HG02938 (cell line): ENCODE results near the gene FLVCR1.
A peak's percentile ranks its signal among the peaks of the same experiment; 100 is the strongest.

Source experiments
- ATAC-seq: cut with Tn5 transposase; IDR thresholded peaks from one replicate; pipeline ENCODE4 v1.9.1; 2021; ENCODE audit warnings: mild to moderate bottlenecking, moderate library complexity; ENCODE audit not compliant: unreplicated experiment

FLVCR1 gene

DNA sequence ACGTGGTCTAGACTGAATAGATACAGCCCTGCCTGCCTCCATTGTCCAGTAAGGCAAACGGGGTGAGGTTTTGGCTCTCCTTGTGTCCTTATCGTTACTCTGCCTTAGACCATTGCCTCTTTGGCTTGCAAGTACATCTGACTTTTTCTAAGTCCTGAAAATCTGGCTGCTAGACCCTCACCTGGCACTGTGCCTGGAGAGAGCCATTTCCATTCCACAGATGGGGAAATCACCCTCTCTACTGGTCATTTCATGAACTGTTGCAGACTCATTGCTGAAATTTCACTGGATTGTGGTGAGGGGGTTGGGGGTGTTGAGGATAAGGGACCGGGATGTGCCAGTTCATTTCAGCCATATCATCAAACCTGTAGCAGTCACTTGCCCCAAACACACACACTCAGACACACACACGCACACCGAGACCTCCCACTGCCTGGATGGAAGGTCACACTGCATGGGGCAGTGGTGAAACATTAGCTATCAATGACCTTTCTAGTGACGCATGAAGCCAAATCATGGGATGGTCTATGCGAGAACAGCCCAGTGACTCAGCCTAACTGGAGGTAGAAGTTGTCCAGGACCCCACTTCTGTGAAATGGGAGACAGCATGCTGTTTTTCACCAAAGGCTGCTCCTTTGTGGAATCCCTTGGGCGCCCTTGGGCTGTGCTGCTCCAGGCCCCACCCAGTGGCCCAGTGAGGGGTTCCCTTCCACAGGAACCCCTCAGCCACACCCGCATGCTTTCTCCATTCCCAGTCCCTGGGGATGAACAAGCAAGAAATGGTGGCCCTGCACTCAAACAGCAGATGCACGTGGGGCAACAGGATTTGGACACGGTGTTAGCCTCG lies 57.4 kb downstream of the FLVCR1 start:
- ATAC-seq, result no peak

DNA sequence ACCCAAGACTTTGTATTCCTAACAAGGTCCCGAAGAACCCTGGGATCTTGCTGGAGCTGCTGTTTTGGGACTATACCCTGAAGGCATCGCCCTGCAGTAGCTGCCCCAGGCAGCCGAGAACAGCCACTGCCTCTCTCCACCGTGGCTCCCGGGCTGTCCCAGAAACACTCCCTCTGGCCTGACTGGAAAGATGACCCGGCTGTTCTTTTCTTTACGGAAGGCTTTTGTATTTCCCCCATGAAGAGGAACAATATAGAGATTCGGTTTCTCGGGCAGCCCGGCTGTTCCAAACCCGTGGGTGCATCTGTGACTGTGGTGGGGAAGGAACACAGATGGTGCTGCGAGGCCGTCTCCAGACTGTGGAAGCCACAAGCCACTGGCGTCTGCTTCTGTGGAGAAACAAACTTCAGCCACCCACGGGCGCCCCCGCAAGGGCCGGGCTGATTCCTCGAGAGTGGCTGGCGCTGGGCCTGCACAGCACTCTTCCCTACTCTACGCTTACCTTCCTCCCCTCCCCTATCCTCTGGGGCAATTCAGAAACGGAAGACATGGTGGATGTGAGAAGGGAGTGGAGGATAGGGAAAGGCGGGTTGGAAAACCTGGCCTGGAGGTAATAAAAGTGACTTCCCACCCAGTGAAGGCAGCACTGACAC lies 58.5 kb downstream of the FLVCR1 start:
- ATAC-seq, result no peak

DNA sequence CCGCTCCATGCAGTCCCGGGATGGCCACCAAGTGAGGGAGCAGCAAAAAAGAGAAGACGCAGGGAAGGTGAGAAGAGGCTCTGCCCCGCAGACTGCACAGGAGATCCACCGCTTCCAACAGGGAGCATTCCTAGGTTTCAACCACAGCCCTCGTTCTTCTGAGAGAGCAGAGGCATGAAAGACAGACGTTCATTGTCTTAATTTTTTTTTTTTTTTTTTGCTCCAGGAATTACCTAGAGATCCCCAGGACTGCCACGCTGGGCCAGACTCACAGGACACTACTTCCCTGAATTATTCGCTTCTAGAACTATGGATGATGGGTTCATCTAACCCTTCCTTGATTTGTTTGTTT lies 59.0 kb downstream of the FLVCR1 start:
- no peak for ATAC-seq

DNA sequence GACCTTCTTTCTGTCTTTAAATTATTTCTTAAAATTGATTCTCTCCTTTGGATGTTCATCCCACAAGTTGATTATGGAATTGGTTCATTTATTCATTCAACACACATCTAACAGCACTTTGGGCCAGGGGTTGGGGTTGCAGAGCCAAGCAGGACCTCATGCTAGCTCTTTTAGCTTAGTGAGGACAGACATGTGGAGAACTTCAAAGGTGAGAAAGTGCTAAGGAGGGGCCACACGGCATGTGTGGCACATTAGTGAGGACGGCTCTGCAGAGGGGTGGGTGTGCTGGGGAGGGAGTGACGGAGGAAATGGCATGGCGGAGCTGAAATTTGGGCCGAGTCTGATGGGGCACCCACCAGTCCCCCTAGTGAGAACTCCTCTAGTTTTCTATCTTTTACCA lies 59.8 kb downstream of the FLVCR1 start:
- no peak for ATAC-seq

DNA sequence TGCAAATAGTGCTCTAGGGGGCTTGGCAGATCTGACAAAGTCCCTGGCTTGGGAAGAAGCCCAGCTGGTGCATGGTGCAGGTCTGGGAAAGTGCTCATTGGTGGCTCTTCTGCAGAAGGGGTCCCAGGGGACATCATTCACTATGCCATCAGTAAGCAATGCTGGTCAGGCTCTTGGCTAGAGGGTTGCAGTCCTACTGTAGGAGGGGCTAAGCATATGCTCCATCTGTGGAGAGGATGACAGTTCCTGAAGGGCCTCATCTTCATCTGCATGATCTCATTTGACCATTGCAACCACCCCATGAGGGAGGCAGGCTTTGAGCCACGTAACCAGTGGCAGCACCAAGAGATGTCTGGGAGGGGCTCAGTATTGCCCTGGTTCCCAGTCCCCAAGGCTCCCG lies 60.7 kb downstream of the FLVCR1 start:
- ATAC-seq, result no peak

DNA sequence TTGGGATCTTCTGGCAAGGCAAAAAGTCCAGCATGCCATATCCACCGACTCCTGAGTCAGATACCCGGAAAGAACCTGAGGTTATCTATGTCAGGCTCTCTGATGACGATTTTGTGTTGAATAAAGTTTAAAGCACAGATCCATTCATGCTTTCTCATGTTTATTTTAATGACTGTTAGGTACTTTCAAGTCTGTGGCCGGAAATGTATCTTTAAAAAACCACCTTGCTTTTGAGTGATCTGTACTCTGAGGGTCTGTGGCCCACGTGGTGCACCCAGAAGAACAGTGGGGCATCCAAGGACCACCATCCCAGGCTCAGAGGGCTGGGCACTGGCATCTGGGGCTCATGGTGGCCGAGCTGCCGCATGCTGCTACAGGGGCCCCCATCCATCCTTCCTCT lies 62.2 kb downstream of the FLVCR1 start:
- peak; percentile 58 for ATAC-seq

DNA sequence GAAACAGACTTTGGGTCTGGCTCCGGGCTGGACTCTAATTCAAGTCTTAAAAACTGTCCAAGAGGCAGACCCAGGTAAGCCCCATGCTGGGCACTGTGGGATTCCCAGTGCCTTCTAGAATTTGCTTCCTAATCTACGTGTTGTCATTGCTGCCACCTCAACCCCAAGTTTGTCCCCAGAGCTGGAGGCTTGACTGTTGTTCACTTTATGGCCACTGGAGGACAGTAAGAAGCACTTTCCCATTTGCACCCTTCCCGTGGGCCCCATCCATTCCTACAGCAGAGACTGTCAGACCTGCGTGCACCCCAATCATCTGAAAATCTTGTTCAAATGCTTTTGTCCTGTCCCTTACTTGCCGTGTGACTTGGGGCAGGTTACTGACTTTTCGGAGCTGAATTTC lies 62.8 kb downstream of the FLVCR1 start:
- ATAC-seq, result no peak

DNA sequence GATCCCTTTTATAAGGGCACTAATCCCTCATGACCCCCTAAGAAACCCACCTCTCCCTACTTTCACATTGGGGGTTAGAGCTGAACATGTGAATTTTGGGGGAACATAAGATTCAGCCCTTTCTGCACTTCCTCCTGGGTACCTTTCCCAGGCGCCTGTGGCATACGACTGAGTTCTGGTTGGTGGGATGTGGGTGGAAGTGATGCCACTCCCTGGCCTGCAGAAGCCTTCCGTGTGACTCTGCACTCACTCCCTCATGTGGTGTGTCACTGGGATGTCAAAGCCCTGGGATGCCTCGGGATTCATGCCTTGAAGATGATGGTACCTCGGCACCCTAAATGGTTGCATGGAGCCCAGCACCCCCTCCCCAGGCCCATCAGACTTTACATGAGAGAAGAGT lies 63.9 kb downstream of the FLVCR1 start:
- no peak for ATAC-seq

DNA sequence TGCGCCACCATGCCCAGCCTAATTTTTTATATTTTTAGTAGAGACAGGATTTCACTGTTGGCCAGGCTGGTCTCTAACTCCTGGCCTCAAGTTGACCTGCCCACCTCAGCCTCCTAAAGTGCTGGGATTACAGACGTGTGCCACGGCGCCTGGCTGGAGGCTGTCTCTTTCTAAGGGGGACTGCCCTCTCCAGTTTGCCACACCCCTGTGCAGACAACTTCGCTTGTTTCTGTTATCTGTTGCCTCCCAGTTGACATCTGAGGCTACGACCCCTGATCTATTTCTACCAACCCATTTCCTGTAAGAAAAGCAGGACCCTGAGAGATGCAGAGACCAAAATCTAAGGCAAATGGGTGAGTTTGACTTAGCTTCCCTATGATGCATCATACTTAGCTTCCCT lies 68.3 kb downstream of the FLVCR1 start:
- no peak for ATAC-seq

DNA sequence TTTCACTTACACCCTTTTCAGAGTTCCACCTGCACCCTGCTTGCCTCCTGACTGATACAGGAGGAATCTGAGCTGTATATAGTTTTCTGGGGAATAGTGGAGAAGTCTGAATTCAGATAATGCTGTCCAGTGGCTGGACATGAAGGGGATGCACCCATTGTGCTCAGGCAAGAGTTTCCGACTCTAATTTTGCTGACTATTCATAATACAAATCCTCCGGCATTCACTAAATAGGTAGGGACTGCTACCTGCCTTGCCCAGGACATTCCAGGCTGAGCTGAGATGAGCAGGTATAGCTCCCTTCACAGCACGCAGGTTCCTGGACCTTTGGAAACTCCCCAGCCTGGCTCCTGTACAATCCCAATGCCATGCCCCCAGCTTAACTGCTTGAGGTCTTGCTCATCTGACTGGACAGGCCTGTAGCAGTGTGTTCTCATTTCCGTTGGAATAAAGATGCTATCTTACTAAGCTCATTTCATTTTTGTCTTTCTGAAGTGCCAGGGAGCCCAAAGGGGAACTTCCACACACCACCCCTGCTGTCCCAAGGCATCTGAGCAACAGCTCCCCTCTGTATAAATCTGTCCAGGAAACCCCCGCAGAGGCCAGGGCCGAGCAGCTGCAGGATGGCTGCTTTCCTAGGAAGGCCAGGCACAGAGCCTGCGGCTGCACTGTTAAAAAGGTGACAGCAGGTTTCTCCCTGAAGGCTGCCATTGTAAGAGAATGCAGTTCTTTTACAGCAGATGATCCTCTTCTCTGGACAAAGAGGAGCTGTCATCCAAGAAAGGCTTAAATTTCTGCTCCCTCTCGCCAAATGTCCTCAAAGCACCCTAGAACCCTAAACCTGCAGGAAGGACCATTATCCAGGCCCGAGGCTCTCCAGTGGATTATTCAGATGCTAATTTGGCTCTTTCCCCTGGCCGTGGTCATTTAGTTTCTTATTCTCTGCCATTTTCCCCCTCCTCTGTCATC lies 70.5 kb downstream of the FLVCR1 start:
- peak; percentile 48 for ATAC-seq

DNA sequence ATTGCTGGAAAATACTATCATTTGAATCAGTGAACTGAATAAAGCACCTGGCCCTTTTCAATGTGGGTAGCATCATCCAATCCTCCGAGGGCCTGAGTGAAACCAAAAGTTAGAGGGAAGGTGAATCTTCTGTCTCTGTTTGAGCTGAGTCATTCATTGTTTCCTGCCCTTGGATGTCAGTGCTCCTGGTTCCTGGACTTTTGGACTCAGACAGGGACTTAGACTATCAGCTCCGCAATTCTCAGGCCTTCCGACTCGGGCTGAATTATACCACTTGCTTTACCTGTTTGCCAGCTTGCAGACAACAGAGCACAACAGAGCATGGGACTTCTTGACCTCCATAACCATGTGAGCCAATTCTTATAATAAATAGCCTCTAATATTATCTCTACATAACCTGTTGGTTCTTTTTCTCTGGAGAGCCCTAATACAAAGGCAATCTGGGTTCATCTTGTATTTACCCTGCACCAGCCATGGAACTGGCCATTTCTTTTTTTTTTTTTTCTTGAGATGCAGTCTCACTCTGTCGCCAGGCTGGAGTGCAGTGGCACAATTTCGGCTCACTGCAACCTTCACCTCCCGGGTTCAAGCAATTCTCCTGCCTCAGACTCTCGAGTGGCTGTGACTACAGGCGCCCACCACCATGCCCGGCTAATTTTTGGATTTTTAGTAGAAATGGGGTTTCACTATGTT lies 73.1 kb downstream of the FLVCR1 start:
- ATAC-seq, result peak; percentile 54

DNA sequence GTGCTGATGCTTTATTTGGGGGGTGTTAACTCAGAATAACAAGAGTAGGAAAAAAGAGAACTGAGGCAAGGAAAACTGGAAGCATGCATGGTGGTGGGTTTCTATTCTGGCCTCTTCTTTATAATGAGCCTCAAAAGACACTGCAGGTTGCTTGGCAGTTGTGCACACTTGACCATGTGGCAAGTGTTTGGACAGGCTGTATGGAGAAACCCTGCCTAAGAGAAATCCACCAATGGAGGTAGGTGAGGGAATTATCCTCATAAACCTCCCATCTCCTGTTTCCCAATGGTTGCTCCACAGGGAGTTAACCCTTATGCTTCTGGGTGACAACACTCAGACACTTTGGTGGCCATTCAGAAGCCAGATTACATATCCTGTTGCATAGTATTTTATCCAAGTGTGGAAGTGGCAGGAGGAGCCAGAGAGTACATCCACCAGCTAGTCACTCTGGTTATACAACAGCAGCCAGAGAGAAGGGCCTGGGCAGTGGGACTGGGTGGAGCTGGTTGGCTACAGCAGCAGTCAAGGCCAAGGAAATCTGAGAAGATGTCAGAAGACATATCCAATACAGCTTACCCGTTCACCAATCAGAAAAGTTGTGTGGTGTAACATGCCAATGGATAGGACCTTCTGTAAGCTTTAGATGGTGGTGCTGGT lies 75.9 kb downstream of the FLVCR1 start:
- ATAC-seq, result no peak

DNA sequence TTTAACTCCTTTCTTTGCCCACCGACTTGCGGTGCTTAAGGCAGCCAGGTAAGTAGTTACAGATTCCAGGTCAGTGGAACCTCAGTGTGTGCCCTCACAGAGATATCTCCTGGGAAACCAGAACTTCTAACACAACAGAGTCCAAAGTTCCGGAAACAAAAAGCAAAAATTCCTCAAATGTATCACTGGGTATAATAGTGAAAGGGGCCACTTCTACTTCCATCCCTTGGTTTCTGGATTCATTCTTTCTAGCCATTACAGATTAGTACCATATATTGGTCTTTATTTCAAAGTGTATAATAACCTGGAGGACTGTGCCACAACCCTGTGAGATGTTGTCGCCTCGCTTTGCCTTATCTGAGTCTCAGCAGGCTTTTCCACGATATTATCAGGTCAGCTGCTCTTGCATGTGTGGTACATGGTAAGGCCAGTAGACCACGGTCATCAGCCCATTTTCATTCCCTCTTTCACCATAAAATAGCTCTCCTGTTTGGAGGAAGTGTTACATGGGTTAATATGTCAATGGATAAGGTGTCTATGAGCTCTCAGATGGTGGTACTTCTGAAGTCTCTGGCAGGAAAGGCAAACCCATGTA lies 77.4 kb downstream of the FLVCR1 start:
- ATAC-seq, result no peak

DNA sequence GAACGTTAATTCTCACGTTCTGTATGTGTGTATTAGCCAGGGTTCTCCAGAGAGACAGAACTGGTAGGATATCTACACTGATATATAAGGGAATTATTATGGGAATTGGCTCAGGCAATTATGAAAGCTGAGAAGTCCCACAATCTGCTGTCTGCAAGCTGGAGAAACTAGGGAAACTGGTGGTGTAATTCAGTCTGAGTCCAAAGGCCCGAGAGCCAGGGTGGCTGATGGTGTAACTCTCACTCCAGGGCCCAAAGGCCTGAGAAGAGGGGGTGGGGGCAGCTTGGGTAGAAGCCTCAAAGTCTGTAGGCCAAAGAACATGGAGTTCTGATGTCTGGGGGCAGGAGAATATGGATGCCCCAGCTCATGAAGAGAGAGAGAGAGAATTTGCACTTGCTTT lies 79.0 kb downstream of the FLVCR1 start:
- no peak for ATAC-seq

DNA sequence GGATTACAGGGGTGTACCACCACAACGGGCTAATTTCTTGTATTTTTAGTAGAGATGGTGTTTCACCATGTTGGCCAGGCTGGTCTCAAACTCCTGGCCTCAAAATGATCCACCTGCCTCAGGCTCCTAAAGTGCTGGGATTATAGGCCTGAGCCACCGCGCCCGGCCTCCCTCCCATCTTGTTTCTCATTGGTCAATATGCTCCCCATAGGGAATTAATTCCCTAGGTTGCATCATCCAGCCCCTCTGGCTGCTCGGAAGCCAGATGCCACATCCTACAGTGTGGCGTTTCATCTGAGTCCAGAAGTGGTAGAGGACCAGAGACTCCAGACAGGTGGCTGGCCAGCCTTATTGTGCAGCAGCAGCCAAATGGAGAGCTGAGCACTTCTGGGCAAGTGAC lies 80.8 kb downstream of the FLVCR1 start:
- no peak for ATAC-seq

DNA sequence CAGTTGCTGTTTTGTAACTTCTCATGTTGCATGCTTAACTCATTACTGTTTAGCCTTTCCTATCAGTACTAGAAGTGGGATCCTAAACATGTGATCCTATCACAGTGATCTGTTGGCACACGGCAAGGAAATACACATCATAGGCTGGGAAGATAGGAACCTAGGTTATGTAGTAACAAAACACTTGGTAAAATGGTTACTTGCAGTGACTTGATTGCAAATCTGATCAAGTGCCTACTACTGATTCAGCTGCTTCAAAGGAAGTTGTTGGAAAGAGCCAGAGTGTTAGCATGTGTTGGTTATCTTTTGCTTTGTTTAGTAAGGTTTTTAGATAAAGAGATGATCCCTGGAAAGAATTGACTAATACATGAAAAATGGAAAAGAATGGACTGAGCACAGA lies 83.4 kb downstream of the FLVCR1 start:
- ATAC-seq, result no peak

DNA sequence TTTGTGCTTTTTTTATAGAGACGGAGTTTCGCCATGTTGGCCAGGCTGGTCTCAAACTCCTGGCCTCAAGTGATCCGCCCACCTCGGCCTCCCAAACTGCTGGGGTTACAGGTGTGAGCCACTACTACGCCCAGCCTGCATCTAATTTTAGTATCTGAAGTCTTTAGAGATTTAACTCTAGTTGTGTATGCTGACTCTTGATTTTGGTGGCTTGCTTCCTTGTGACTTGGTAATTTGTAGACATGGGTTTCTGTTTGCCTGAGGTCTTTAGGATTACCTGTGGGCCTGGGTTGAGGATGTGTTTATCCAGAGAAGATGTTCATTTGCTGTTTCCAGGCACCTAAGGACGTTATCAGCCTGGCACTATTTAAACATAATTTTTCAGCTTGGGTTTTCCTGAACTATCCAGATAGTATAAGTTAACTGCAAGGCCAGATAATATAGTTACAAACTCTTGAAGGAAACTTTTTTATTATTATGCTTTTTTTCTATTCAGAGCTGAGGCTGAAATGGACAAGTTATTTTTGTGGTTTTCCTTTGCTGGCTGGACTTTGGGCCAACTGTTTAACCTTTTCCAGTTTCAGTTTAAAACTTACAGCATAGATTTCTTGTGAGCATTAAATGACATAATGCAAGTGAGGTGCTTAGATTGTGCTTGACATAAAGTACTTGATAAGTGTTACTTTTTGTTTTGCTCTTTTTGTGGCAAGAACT lies 84.8 kb downstream of the FLVCR1 start:
- ATAC-seq, result no peak

DNA sequence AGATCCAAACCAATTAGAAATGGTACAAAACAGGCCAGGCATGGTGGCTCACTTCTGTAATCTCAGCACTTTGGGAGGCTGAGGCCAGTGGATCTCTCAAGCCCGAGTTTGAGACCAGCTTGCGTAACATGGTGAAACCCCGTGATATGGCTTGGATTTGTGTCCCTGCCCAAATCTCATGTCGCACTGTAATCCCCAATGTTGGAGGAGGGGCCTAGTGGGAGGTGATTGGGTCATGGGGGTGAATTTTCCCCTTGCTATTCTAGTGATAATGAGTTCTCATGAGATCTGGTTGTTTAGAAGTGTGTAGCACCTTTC lies 85.3 kb downstream of the FLVCR1 start:
- no peak for ATAC-seq

DNA sequence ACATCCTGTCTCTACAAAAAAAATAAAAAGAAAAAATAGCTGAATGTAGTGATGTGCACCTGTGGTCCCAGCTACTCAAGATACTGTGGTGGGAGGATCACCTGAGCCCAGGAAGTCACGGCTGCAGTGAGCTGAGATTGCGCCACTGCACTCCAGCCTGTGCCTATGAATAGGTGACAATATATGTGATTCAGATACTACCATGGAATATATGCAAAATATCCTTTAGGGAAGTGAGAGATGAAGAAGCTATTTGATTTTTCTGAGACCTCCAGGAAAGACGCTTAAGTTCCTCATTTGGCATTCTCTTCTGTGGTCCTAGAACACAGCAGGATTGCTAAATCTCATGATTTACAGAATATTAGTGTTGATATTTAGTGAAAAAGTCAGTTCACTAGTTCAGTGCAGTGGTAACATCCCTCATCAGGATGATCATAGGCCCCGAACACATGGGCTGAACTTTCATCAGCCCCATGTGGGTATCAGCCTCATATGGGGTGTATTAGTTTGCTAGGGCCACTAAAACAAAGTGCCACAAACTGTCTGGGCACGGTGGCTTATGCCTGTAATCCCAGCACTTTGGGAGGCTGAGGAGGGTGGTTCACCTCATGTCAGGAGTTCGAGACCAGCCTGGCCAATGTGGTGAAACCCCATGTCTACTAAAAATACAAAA lies 86.3 kb downstream of the FLVCR1 start:
- no peak for ATAC-seq
